IPS-15b (cell line): Measurements from ENCODE around the gene SGPP2.

Experiments used
- H3K27me3 ChIP-seq: one replicate; pipeline ENCODE4 v1.6.1; 2013; ENCODE audit warnings: low read length; ENCODE audit not compliant: control insufficient read depth, insufficient read depth
- H3K36me3 ChIP-seq: one replicate; pipeline ENCODE4 v1.6.1; 2013; ENCODE audit warnings: low read length; ENCODE audit not compliant: control insufficient read depth, insufficient read depth
- H3K4me1 ChIP-seq: one replicate; pipeline ENCODE4 v1.6.1; 2013; ENCODE audit warnings: mild to moderate bottlenecking, low read length; ENCODE audit not compliant: control insufficient read depth, insufficient read depth
- H3K4me3 ChIP-seq: one replicate; pipeline ENCODE4 v1.5.1; 2013; ENCODE audit warnings: low read depth, low read length
- H3K9ac ChIP-seq: one replicate; pipeline ENCODE4 v1.6.1; 2013; ENCODE audit warnings: low read depth, mild to moderate bottlenecking, low read length
- H3K9me3 ChIP-seq: one replicate; pipeline ENCODE4 v1.6.1; 2013; ENCODE audit warnings: mild to moderate bottlenecking, low read length; ENCODE audit not compliant: control insufficient read depth, insufficient read depth

The SGPP2 gene

DNA sequence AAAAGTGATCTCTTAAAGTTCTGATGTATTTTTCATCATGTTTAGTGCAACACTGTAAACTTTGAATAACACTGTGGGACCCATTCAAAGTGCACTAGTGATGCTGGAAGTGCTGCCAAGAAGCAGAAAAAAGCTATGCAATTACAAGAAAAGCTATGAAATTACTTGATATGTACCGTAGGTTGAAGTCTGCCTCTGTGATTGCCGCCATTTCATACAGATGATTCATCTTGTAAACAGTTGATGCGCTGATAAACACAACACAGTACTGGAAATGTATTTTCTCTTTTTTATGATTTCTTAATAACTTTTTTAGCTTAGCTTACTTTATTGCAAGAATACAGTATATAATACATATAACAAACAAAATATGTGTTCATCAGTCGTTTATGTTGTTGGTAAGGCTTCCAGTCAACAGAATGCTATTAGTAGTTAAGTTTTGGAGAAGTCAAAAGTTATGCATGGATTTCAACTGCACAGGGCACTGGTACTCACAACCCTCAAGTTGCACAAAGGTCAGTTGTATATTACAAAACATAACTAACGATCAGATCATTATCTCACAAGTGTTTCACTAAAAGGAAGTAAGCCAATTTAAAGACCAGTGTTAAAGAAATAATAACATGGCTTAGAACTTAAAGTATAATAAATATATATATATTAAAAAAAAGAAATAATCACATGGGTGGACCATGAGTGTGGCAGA is 82.0 kb downstream of the SGPP2 start:
- Histone ChIP-seq H3K4me1 (no peaks in the 10 kb centered on the region), H3K9me3 (no peaks in the 10 kb centered on the region), H3K4me3 (no peak overlapping the region), H3K27me3 (peaks cover 2% of the 10 kb centered on the region), H3K36me3 (no peaks in the 10 kb centered on the region), H3K9ac (no peak overlapping the region)

DNA sequence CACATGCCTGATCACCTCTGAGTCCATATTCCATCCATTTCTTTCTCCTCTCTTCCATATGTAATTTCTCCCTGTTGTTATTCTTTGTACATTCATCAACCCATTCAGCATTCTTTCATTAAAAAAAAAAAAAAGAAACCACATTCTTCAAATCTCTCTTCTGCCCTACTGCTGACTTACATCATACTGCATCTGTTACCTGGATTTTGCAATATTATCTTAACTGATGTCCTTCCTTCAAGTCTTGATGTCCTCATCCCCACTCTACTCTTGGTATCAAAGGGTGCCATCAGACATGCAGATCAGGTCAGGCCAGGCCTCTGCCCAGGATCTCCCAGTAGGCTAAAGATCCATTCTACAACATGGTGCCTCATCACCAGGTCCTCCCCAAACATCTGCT is 90.6 kb downstream of the SGPP2 start:
- no peak overlapping the region for H3K4me3 ChIP-seq
- H3K27me3 ChIP-seq, result no peaks in the 10 kb centered on the region
- no peaks in the 10 kb centered on the region for H3K9me3 ChIP-seq
- H3K9ac ChIP-seq, result no peak overlapping the region
- H3K36me3 ChIP-seq, result no peaks in the 10 kb centered on the region
- H3K4me1 ChIP-seq, result peaks cover 4% of the 10 kb centered on the region

DNA sequence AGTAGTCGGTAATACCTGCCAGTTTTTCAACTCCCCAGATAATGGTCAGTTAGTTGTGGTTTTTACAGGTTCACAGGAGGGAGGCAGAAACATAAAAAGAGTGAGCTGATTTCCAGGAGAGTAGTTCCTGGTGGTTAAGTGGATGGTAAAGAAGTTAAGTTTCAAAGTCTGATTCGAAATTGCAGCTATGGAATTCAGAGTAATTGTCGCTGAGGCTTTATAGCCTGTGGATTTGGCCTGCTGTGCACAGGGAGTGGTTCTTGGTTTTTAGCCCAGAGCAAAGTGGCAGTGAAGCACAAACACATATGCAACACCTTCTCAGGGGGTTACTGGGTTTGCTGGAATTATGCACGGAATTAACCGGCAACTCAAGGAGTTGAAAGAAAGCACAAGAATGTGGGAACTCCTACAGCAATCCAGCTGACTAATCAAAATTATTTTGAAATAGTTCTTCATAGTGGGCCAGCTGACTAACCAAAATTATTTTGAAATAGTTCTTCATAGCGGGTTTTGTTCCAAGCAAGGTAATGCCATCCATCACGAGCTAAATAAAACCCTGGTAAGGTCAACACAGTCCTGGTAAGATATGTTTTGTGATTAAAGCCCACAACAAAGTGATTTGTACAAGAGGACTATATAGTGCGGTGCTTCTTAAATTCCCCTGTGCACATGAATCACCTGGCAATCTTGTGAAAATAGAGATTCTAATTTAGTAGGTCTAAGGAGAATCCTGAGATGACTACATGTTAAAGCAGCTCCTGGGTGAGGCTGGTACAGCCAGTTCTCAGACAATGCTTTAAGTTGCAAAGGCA is 94.4 kb downstream of the SGPP2 start:
- Histone ChIP-seq H3K36me3 (no peaks in the 10 kb centered on the region), H3K4me1 (peaks cover 4% of the 10 kb centered on the region), H3K9me3 (no peaks in the 10 kb centered on the region), H3K4me3 (no peak overlapping the region), H3K9ac (no peak overlapping the region), H3K27me3 (no peaks in the 10 kb centered on the region)

DNA sequence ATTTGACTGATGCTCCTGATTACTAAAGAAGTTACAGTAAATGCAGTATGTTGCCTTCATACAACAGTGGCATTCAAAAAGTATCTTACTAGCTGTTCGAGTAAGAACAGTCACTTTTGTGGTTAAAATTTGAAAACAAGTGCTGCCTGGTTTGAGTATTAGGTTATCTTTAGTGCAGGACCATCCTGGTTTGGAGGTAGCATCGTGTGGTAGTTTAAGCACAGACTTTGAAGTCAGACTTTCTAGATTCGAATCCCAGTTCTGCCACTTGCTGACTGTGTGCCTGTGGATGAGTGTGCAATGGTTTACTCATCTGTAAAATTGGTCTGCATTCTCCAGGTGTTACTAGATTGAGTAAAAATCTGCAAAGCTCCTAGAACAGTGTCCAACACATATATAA is 96.8 kb downstream of the SGPP2 start:
- H3K9me3 ChIP-seq, result no peaks in the 10 kb centered on the region
- no peak overlapping the region for H3K9ac ChIP-seq
- no peaks in the 10 kb centered on the region for H3K27me3 ChIP-seq
- H3K4me1 ChIP-seq, result peaks cover 4% of the 10 kb centered on the region
- H3K4me3 ChIP-seq, result no peak overlapping the region
- no peaks in the 10 kb centered on the region for H3K36me3 ChIP-seq

DNA sequence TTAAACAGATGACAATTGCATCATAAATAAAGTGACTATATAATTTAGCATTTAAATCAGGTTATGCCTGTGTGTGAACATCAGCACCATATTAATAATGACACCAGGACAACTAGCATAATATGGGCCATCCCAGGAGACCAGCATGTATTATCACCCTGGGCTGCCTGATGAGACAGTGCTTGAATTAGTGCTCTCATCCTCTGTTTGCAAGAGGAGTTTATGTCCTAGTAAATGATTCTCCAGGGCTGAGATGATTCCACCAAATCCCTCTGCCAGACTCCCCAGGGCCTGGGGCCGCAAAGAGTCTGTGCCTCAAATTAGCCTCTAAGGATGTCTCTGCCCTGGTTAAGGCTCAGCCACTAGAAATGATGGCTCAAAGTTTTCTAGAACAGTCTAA is 97.7 kb downstream of the SGPP2 start:
- no peak overlapping the region for H3K9ac ChIP-seq
- no peaks in the 10 kb centered on the region for H3K36me3 ChIP-seq
- no peaks in the 10 kb centered on the region for H3K9me3 ChIP-seq
- H3K4me1 ChIP-seq, result peaks cover 4% of the 10 kb centered on the region
- no peak overlapping the region for H3K4me3 ChIP-seq
- H3K27me3 ChIP-seq, result no peaks in the 10 kb centered on the region

DNA sequence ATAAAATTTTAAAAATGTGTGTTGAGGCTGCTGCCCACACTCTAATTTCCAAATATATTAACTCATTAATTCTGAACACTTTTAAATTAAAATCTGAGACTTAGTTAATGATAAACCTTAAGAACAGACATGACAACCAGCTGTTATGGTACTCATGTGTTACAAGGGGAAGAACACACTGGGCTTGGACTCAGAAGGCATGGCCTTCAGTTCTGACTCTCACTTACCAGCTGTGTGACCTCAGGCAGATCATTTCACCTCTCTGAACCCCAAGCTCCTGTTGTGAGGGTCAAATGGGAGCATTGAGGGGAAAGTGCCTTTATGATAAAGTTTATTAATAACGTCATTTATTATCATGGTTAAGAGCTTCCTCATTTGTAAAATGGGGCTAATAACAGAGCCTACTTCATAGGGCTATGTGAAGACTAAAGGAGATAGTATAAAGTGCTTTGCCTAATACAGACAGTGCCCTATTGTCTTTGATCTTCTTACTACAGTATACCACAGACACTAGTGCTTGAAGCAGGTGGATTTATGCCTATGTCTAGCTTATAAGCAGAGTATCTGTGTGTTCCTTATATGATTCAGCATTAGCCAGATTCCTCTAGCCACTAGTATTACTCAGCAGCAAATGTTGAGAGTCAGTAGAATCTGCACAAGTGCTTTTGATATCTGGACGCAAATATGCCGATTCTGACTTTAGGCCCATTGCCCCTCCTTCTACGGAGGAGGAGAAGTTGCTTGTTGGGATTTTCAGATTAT is 99.6 kb downstream of the SGPP2 start:
- Histone ChIP-seq H3K9me3 (no peaks in the 10 kb centered on the region), H3K4me3 (no peak overlapping the region), H3K4me1 (peaks cover under 1% of the 10 kb centered on the region), H3K36me3 (no peaks in the 10 kb centered on the region), H3K27me3 (no peaks in the 10 kb centered on the region), H3K9ac (no peak overlapping the region)

DNA sequence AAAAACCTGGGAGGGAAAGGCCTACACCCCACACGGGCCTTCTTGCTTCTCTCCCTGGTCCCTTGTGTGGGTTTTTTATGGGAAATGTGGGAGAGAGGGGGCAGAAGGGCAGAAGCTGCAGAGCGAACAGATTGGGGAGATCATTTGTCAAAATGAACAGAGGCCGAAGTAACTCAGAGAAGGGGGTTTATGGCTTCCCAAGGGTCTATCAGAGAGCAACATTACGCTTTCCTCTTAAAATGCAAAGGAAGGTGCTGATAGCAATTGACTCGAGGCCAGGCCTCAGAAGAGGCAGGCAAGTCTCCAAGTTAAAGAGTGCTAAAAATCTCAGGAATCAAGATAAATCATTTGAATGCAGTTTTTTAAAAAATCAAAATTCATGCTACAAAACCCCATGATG is 101.5 kb downstream of the SGPP2 start:
- Histone ChIP-seq H3K4me1 (no peaks in the 10 kb centered on the region), H3K9ac (no peak overlapping the region), H3K36me3 (no peaks in the 10 kb centered on the region), H3K27me3 (no peaks in the 10 kb centered on the region), H3K9me3 (no peaks in the 10 kb centered on the region), H3K4me3 (no peak overlapping the region)

DNA sequence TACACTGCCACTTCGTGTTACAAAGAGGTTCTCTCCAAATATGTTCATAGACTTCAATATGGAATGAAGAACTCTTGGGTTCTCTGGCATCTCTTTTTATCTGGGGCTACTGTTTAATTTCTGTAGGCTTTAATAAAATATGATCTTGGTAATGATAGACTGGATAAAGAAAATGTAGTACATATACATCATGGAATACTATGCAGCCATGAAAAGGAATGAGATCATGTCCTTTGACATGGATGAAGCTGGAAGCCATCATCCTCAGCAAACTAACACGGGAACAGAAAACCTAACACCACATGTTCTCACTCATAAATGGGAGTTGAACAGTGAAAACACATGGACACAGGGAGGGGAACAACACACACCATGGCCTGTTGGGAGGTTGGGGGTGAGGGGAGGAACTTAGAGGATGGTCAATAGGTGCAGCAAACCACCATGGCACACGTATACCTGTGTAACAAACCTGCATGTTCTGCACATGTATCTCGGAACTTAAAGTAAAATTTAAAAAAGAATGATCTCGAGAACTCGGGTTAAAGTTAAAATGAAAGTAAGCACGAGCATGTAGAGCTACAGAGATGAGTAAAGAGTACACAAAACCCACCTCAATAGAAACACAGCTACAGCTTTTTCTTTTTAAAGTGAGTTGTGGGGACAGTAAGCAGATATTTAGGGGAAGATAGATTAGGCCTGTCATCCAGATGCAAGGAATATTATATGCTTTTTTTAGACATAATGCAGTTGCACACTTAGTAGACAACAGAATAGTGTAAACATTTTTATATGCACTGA is 102.3 kb downstream of the SGPP2 start:
- no peak overlapping the region for H3K9ac ChIP-seq
- H3K9me3 ChIP-seq, result no peaks in the 10 kb centered on the region
- H3K4me3 ChIP-seq, result no peak overlapping the region
- H3K36me3 ChIP-seq, result no peaks in the 10 kb centered on the region
- H3K4me1 ChIP-seq, result no peaks in the 10 kb centered on the region
- H3K27me3 ChIP-seq, result no peaks in the 10 kb centered on the region

DNA sequence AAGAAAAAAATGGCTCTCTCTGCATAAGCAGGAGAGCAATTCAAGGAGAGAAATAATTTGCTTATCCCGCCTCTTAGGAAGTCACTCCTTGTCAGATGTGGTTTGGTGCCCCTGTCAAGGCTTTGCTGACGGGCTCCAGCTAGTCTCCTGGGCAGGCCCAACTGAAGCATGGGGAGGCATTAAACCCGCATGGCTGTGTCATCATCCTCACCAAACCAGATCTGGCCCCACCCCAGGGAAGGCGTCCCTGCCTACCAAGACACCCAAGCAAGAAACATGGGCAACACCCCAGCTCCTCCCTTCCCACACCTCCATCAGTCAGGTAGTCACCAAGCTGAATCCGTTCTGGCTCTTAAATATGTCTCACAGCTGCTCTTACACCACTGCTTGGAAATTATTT is 108.0 kb downstream of the SGPP2 start:
- Histone ChIP-seq H3K9ac (no peak overlapping the region), H3K27me3 (no peaks in the 10 kb centered on the region), H3K36me3 (no peaks in the 10 kb centered on the region), H3K4me3 (no peak overlapping the region), H3K9me3 (no peaks in the 10 kb centered on the region), H3K4me1 (no peaks in the 10 kb centered on the region)

DNA sequence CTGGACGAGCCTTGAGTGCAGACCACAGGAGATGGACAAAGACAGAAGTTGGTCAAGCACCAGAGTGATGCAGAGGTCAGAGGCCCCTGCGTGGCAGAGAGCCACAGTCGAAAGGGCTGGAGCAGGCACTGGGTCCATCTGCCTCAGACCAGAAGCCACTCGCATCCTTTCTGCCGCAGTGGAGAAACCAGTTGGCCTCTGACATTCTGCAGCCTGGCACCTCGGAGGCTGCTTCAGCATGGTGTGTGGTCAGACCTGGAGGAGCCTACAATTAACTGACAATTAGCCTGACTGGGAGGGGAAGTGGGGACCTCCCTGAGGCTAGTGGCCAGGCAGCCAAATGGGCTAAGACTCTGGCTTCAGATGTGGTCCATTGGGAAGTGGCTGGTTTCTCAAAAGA is 111.1 kb downstream of the SGPP2 start:
- no peaks in the 10 kb centered on the region for H3K9me3 ChIP-seq
- no peaks in the 10 kb centered on the region for H3K4me1 ChIP-seq
- H3K36me3 ChIP-seq, result no peaks in the 10 kb centered on the region
- H3K9ac ChIP-seq, result no peak overlapping the region
- H3K4me3 ChIP-seq, result no peak overlapping the region
- H3K27me3 ChIP-seq, result no peaks in the 10 kb centered on the region

DNA sequence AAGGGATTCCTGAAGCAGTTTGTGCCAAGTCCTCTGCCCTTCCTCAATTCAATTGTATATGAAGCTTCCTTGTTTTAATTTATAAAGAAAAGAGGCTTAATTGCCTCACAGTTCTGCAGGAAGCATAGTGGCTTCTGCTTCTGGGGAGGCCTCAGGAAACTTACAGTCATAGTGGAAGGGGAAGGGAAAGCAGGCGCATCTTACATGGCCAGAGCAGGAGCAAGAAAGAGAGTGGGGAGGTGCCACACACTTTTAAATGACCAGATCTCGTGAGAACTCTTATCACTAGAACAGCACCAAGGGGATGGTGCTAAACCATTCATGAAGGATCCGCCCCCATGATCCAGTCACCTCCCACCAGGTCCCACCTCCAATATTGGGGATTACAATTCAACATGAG is 114.2 kb downstream of the SGPP2 start:
- Histone ChIP-seq H3K9me3 (no peaks in the 10 kb centered on the region), H3K36me3 (no peaks in the 10 kb centered on the region), H3K4me3 (no peak overlapping the region), H3K27me3 (no peaks in the 10 kb centered on the region), H3K4me1 (no peaks in the 10 kb centered on the region), H3K9ac (no peak overlapping the region)
